Measurements from ENCODE around the gene ZNF862. TPM values are rescaled to one million over a fixed set of nuclear protein-coding genes. Genes with fewer than 3 reads are reported as not detected.
A peak's percentile ranks its signal among the peaks of the same experiment; 100 is the strongest.

Gene ZNF862
- polyA plus RNA-seq, 1 of the 3 experiments (the other 2 are of a cell fraction) = 17.3 TPM

- Histone ChIP-seq H2AFZ (ENCODE audit: low read depth) (no peak overlapping the region), H3K4me1 (ENCODE audit: control insufficient read depth in 1 of 2, insufficient read depth in 2 of 2, low read depth in 1 of 2, low read length in 1 of 2) (no peaks in the 10 kb centered on the region; a peak in 1 of 4 replicates), H3K9me3 (no peaks in the 10 kb centered on the region), H3K79me2 (ENCODE audit: insufficient read depth) (no peaks in the 10 kb centered on the region), H3K36me3 (replicated peaks in 1 of 2; ENCODE audit: control insufficient read depth in 1 of 2, insufficient read depth in 2 of 2, low read length in 1 of 2) (peaks cover 0 to 4% of the 10 kb centered on the region in 2 experiments), H3K27ac (ENCODE audit: low read depth in 2 of 2, low read length in 1 of 2) (no peak overlapping the region), H3F3A (replicated peaks; ENCODE audit: insufficient read depth) (no peaks in the 10 kb centered on the region), H3K4me3 (ENCODE audit: low read depth in 2 of 2, low read length in 1 of 2) (no peak overlapping the region), H3K4me2 (no peak overlapping the region), H3K27me3 (ENCODE audit: insufficient read depth) (no peaks in the 10 kb centered on the region), H4K20me1 (ENCODE audit: insufficient read depth) (no peaks in the 10 kb centered on the region), H3K9me2 (no peaks in the 10 kb centered on the region), H3K9ac (no peak overlapping the region)
- ChIA-PET CTCF (interaction anchor here (0.7 to 3.2 kb wide), 13 partner anchors 8 to 621 kb away, joined by 3 to 17 read pairs (median 4); partner anchors contain the start of genes ACTR3C, ATP6V0E2, LRRC61 and ZNF783), POLR2A (no interaction called here)
- DNase-seq = no peak
- TF ChIP-seq SIN3A (IDR thresholded peaks at IDR 0.05; ENCODE audit: borderline replicate concordance, low read depth, low read length) = no peak
- 93% methylated on average over 10 of the region's 11 CpGs for WGBS (ENCODE audit: low lambda C conversion rate)
Measured at GRCh38 chr7:149882248-149883047, 44.3 kb downstream of the ZNF862 start.

GRCh38 chr7:149883048-149883438 is 44.9 kb downstream of the ZNF862 start:
- Histone ChIP-seq H3K9me3 (no peaks in the 10 kb centered on the region), H3K9me2 (no peaks in the 10 kb centered on the region)

GRCh38 chr7:149883452-149883861 is 45.3 kb downstream of the ZNF862 start:
- WGBS (ENCODE audit: low lambda C conversion rate) = 47% methylated on average over 12 of the region's 12 CpGs
- Histone ChIP-seq H3K27me3 (ENCODE audit: insufficient read depth) (no peaks in the 10 kb centered on the region), H4K20me1 (ENCODE audit: insufficient read depth) (no peaks in the 10 kb centered on the region), H3K9me2 (no peaks in the 10 kb centered on the region), H3F3A (replicated peaks; ENCODE audit: insufficient read depth) (no peaks in the 10 kb centered on the region), H3K27ac (ENCODE audit: low read depth in 2 of 2, low read length in 1 of 2) (no peak overlapping the region), H3K79me2 (ENCODE audit: insufficient read depth) (no peaks in the 10 kb centered on the region), H3K4me1 (ENCODE audit: control insufficient read depth in 1 of 2, insufficient read depth in 2 of 2, low read depth in 1 of 2, low read length in 1 of 2) (no peaks in the 10 kb centered on the region; a peak in 1 of 4 replicates), H3K9me3 (no peaks in the 10 kb centered on the region), H3K9ac (no peak overlapping the region), H3K4me2 (no peak overlapping the region), H3K36me3 (replicated peaks in 1 of 2; ENCODE audit: control insufficient read depth in 1 of 2, insufficient read depth in 2 of 2, low read length in 1 of 2) (peaks cover 0 to 4% of the 10 kb centered on the region in 2 experiments), H2AFZ (ENCODE audit: low read depth) (no peak overlapping the region), H3K4me3 (ENCODE audit: low read depth in 2 of 2, low read length in 1 of 2) (no peak overlapping the region; a peak in 1 of 4 replicates)
- peak; percentile 82 for DNase-seq
- ChIA-PET POLR2A (interaction anchor here (1.0 kb wide), 1 partner anchor 9 kb away, joined by 4 read pairs; no protein-coding TSS in a partner anchor), CTCF (interaction anchor here (0.7 to 3.2 kb wide), 23 partner anchors 9 to 838 kb away, joined by 3 to 17 read pairs (median 4); partner anchors contain the start of genes ACTR3C, ATP6V0E2, LRRC61 and ZNF783)
- no peak for TF ChIP-seq POLR2AphosphoS5 (IDR thresholded peaks at IDR 0.05; ENCODE audit: low read depth, low read length)
- no peak for TF ChIP-seq ZBTB33 (IDR thresholded peaks at IDR 0.05; ENCODE audit: borderline replicate concordance, low read depth)
- no peak for TF ChIP-seq CHD2 (IDR thresholded peaks at IDR 0.05; ENCODE audit: low read length, partially characterized antibody)
- 0 out of 2 replicates have a peak, but pooled peaks have one; percentile 48 for TF ChIP-seq RCOR1 (IDR thresholded peaks at IDR 0.05; ENCODE audit: low read length)
- no peak for TF ChIP-seq GATA2 (CRISPR knock-in tag; IDR thresholded peaks at IDR 0.05)
- TF ChIP-seq MAX (IDR thresholded peaks at IDR 0.05; ENCODE audit: low read depth) = no peak
- no peak for TF ChIP-seq MEF2A (IDR thresholded peaks at IDR 0.05; ENCODE audit: borderline replicate concordance, low read depth)
- TF ChIP-seq MXI1 (IDR thresholded peaks at IDR 0.05; ENCODE audit: low read depth, low read length) = no peak
- TF ChIP-seq USF2 (IDR thresholded peaks at IDR 0.05; ENCODE audit: borderline replicate concordance, low read depth, low read length) = no peak
- TF ChIP-seq PBX3 (IDR thresholded peaks at IDR 0.05) = no peak
- peak; percentile 86 for TF ChIP-seq SMC3 (IDR thresholded peaks at IDR 0.05; ENCODE audit: low read depth, low read length)
- no peak for TF ChIP-seq IRF3 (IDR thresholded peaks at IDR 0.05; ENCODE audit: low read depth, low read length)

More at GRCh38 chr7:149883048-149883438, 44.9 kb downstream of the ZNF862 start:
- H4K20me1 ChIP-seq (ENCODE audit: insufficient read depth) = no peaks in the 10 kb centered on the region
- CTCF ChIA-PET = interaction anchor here (0.7 to 3.2 kb wide), 21 partner anchors 8 to 838 kb away, joined by 3 to 17 read pairs (median 4); partner anchors contain the start of genes ACTR3C, ATP6V0E2, LRRC61 and ZNF783
- no peaks in the 10 kb centered on the region for H3F3A ChIP-seq (replicated peaks; ENCODE audit: insufficient read depth)
- no peak overlapping the region for H3K4me2 ChIP-seq
- 70% methylated on average over 8 of the region's 8 CpGs for WGBS (ENCODE audit: low lambda C conversion rate)
- H3K79me2 ChIP-seq (ENCODE audit: insufficient read depth) = no peaks in the 10 kb centered on the region
- peaks cover 0 to 4% of the 10 kb centered on the region in 2 experiments for H3K36me3 ChIP-seq (replicated peaks in 1 of 2; ENCODE audit: control insufficient read depth in 1 of 2, insufficient read depth in 2 of 2, low read length in 1 of 2)
- no peak for TF ChIP-seq JUND (IDR thresholded peaks at IDR 0.05)
- no peak for TF ChIP-seq POLR2AphosphoS5 (IDR thresholded peaks at IDR 0.05; ENCODE audit: low read depth, low read length)
- TF ChIP-seq RAD21 (IDR thresholded peaks at IDR 0.05; ENCODE audit: low read length) = no peak
- H2AFZ ChIP-seq (ENCODE audit: low read depth) = no peak overlapping the region
- H3K9ac ChIP-seq = no peak overlapping the region
- H3K27me3 ChIP-seq (ENCODE audit: insufficient read depth) = no peaks in the 10 kb centered on the region
- no peak for DNase-seq
- H3K4me1 ChIP-seq (ENCODE audit: control insufficient read depth in 1 of 2, insufficient read depth in 2 of 2, low read depth in 1 of 2, low read length in 1 of 2) = no peaks in the 10 kb centered on the region; a peak in 1 of 4 replicates
- H3K27ac ChIP-seq (ENCODE audit: low read depth in 2 of 2, low read length in 1 of 2) = no peak overlapping the region
- POLR2A ChIA-PET = no interaction called here
- no peak overlapping the region for H3K4me3 ChIP-seq (ENCODE audit: low read depth in 2 of 2, low read length in 1 of 2)
